ENCODE results near the gene LAGE3. TPM values are rescaled to one million over a fixed set of nuclear protein-coding genes. Genes with fewer than 3 reads are reported as not detected.

LAGE3 gene
- total RNA-seq, 1 donor from 2014 or later: 15.6 TPM

DNA sequence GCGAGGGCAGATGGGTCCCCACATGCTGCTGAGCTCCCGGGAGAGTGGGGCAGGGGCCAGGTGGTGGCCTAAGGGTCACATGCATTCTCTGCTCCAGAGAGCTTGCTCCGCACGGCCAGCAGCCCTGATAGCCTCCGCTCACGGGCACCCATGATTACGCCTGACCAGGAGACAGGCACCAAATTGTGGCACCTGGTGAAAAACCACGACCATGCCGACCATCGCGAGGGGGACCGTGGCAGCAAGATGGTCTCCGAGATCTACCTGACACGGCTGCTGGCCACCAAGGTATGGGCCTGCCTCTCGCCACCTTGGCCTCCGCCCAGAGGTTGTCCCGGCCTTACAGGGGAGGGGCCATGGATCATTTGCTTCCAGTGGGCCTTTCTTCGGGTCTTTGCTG, 9.2 kb downstream of the LAGE3 start:
- Mint-ChIP-seq H3K27ac (ENCODE audit: unreplicated experiment) (no peak overlapping the region), H3K27me3 (ENCODE audit: unreplicated experiment) (no peaks in the 10 kb centered on the region), H3K9me3 (ENCODE audit: unreplicated experiment) (no peaks in the 10 kb centered on the region), H3K36me3 (ENCODE audit: unreplicated experiment) (peaks cover 14% of the 10 kb centered on the region), H3K4me1 (ENCODE audit: unreplicated experiment) (no peaks in the 10 kb centered on the region), H3K4me3 (ENCODE audit: unreplicated experiment) (no peak overlapping the region)
- no peak for DNase-seq (ENCODE audit: extremely low spot score, unreplicated experiment)
- TF ChIP-seq, protein P1, sequence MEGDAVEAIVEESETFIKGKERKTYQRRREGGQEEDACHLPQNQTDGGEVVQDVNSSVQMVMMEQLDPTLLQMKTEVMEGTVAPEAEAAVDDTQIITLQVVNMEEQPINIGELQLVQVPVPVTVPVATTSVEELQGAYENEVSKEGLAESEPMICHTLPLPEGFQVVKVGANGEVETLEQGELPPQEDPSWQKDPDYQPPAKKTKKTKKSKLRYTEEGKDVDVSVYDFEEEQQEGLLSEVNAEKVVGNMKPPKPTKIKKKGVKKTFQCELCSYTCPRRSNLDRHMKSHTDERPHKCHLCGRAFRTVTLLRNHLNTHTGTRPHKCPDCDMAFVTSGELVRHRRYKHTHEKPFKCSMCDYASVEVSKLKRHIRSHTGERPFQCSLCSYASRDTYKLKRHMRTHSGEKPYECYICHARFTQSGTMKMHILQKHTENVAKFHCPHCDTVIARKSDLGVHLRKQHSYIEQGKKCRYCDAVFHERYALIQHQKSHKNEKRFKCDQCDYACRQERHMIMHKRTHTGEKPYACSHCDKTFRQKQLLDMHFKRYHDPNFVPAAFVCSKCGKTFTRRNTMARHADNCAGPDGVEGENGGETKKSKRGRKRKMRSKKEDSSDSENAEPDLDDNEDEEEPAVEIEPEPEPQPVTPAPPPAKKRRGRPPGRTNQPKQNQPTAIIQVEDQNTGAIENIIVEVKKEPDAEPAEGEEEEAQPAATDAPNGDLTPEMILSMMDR (IDR thresholded peaks at IDR 0.05): no peak

GRCh38 chrX:154469114-154469513, 10.0 kb downstream of the LAGE3 start:
- no peaks in the 10 kb centered on the region for H3K4me1 Mint-ChIP-seq (ENCODE audit: unreplicated experiment)
- H3K36me3 Mint-ChIP-seq (ENCODE audit: unreplicated experiment): peaks cover 14% of the 10 kb centered on the region
- H3K9me3 Mint-ChIP-seq (ENCODE audit: unreplicated experiment): no peaks in the 10 kb centered on the region
- no peak overlapping the region for H3K4me3 Mint-ChIP-seq (ENCODE audit: unreplicated experiment)
- H3K27me3 Mint-ChIP-seq (ENCODE audit: unreplicated experiment): no peaks in the 10 kb centered on the region
- H3K27ac Mint-ChIP-seq (ENCODE audit: unreplicated experiment): no peak overlapping the region
- no peak for DNase-seq (ENCODE audit: extremely low spot score, unreplicated experiment)
- TF ChIP-seq, protein P1 (IDR thresholded peaks at IDR 0.05): no peak

DNA sequence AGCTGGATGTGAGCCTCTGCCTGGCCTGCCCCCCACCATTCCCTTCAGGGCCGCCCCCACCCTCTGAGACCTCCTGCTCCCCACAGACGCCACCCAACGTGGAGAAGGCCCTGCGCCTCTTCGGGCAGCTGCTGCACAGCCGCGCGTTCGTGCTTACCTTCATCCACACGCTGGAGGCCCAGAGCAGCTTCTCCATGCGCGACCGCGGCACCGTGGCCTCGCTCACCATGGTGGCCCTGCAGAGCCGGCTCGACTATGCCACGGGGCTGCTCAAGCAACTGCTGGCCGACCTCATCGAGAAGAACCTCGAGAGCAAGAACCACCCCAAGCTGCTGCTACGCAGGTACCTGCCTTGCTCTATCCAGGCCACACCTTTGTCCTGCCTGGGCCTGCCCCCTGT, 10.9 kb downstream of the LAGE3 start:
- no peak overlapping the region for H3K27ac Mint-ChIP-seq (ENCODE audit: unreplicated experiment)
- H3K4me1 Mint-ChIP-seq (ENCODE audit: unreplicated experiment): no peaks in the 10 kb centered on the region
- no peaks in the 10 kb centered on the region for H3K9me3 Mint-ChIP-seq (ENCODE audit: unreplicated experiment)
- H3K36me3 Mint-ChIP-seq (ENCODE audit: unreplicated experiment): peaks cover 9% of the 10 kb centered on the region
- TF ChIP-seq, protein P1 (IDR thresholded peaks at IDR 0.05): no peak
- DNase-seq (ENCODE audit: extremely low spot score, unreplicated experiment): no peak
- H3K27me3 Mint-ChIP-seq (ENCODE audit: unreplicated experiment): no peaks in the 10 kb centered on the region
- H3K4me3 Mint-ChIP-seq (ENCODE audit: unreplicated experiment): no peak overlapping the region

DNA sequence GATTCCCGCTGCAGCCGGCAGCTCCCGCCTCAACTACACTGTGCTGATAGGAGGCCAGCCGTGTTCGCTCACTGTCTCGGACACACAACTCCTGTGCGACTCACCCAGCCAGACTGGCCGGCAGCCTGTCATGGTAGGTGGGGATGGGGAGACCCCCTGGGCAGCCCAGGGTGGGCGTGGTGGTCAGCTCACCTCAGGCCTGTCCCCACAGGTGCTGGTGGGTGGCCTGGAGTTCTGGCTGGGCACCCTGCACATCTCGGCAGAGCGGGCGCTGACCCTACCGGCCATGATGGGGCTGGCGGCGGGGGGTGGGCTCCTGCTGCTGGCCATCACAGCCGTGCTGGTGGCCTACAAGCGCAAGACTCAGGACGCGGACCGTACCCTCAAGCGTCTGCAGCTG, 11.5 kb downstream of the LAGE3 start:
- no peak for DNase-seq (ENCODE audit: extremely low spot score, unreplicated experiment)
- Mint-ChIP-seq H3K4me1 (ENCODE audit: unreplicated experiment) (no peaks in the 10 kb centered on the region), H3K27ac (ENCODE audit: unreplicated experiment) (no peak overlapping the region), H3K9me3 (ENCODE audit: unreplicated experiment) (no peaks in the 10 kb centered on the region), H3K36me3 (ENCODE audit: unreplicated experiment) (peaks cover 12% of the 10 kb centered on the region), H3K4me3 (ENCODE audit: unreplicated experiment) (no peak overlapping the region), H3K27me3 (ENCODE audit: unreplicated experiment) (no peaks in the 10 kb centered on the region)
- TF ChIP-seq, protein P1 (IDR thresholded peaks at IDR 0.05): no peak

GRCh38 chrX:154466907-154467306, 12.2 kb downstream of the LAGE3 start:
- Mint-ChIP-seq H3K27ac (ENCODE audit: unreplicated experiment) (no peak overlapping the region), H3K4me1 (ENCODE audit: unreplicated experiment) (no peaks in the 10 kb centered on the region), H3K4me3 (ENCODE audit: unreplicated experiment) (no peak overlapping the region), H3K27me3 (ENCODE audit: unreplicated experiment) (no peaks in the 10 kb centered on the region), H3K9me3 (ENCODE audit: unreplicated experiment) (no peaks in the 10 kb centered on the region), H3K36me3 (ENCODE audit: unreplicated experiment) (peaks cover 14% of the 10 kb centered on the region)
- TF ChIP-seq, protein P1 (IDR thresholded peaks at IDR 0.05): no peak
- DNase-seq (ENCODE audit: extremely low spot score, unreplicated experiment): no peak
